Keratinocyte (primary cell): ENCODE data around the gene PHYH. TPM values are rescaled to one million over a fixed set of nuclear protein-coding genes. Genes with fewer than 3 reads are reported as not detected.

Experiments used
- DNase-seq: peaks from one replicate; pipeline ENCODE4 v3.0.0-alpha.2; 2011; ENCODE audit warnings: low read depth, missing footprints, low spot score
- FAIRE-seq: peaks from 2 replicates; lab custom pipeline; 2011; peaks lifted over from hg19 to GRCh38; lab: Jason Lieb, UNC
- H2AFZ ChIP-seq: 2 replicates; pipeline ENCODE4 v1.6.0; 2012; ENCODE audit warnings: low read length, control low read depth, inconsistent platforms; ENCODE audit not compliant: control insufficient read depth
- H3K27ac ChIP-seq: 2 replicates; pipeline ENCODE4 v1.5.1; 2011; ENCODE audit warnings: low read length; ENCODE audit not compliant: control insufficient read depth, insufficient read depth
- H3K27me3 ChIP-seq: 3 replicates; pipeline ENCODE4 v1.6.0; 2011; ENCODE audit warnings: low read length; ENCODE audit not compliant: control insufficient read depth, insufficient read depth; ENCODE audit errors: extremely low read depth
- H3K36me3 ChIP-seq, 2 experiments: 2 replicates in 1 of 2; 3 replicates in 1 of 2; pipeline ENCODE4 v1.5.1; 2011; ENCODE audit warnings: low read length in 2 of 2, mild to moderate bottlenecking in 1 of 2; ENCODE audit not compliant: control insufficient read depth in 2 of 2, insufficient read depth in 2 of 2; ENCODE audit errors: extremely low read depth in 1 of 2
- H3K4me1 ChIP-seq: 3 replicates; pipeline ENCODE4 v1.5.1; 2011; ENCODE audit warnings: low read length; ENCODE audit not compliant: control insufficient read depth, insufficient read depth; ENCODE audit errors: extremely low read depth
- H3K4me2 ChIP-seq: 3 replicates; pipeline ENCODE4 v1.6.0; 2011; ENCODE audit warnings: low read depth, low read length; ENCODE audit not compliant: control insufficient read depth, insufficient read depth; ENCODE audit errors: extremely low read depth
- H3K4me3 ChIP-seq, 3 experiments: fragments of 200-600 bp in 1 of 3; sonication (generic) in 1 of 3; 2 replicates in 2 of 3; 3 replicates in 1 of 3; pipeline ENCODE4 v1.5.1; 2011 to 2016; ENCODE audit warnings: low read length in 3 of 3, mild to moderate bottlenecking in 3 of 3, control low read depth in 2 of 3, inconsistent platforms in 1 of 3, low read depth in 1 of 3, mixed read lengths in 1 of 3, mixed run types in 1 of 3, moderate library complexity in 1 of 3; ENCODE audit not compliant: control insufficient read depth in 2 of 3, insufficient read depth in 2 of 3; ENCODE audit errors: extremely low read depth in 1 of 3
- H3K79me2 ChIP-seq: 2 replicates; pipeline ENCODE4 v1.6.0; 2012; ENCODE audit warnings: low read length; ENCODE audit not compliant: control insufficient read depth, insufficient read depth
- H3K9ac ChIP-seq: 3 replicates; pipeline ENCODE4 v1.6.0; 2011; ENCODE audit warnings: low read length; ENCODE audit not compliant: control insufficient read depth, insufficient read depth; ENCODE audit errors: extremely low read depth
- H3K9me1 ChIP-seq: 3 replicates; pipeline ENCODE4 v1.6.0; 2011; ENCODE audit warnings: low read length; ENCODE audit not compliant: control insufficient read depth, insufficient read depth; ENCODE audit errors: extremely low read depth
- H3K9me3 ChIP-seq: 2 replicates; pipeline ENCODE4 v1.5.1; 2012; ENCODE audit warnings: low read depth, low read length; ENCODE audit not compliant: control insufficient read depth
- H4K20me1 ChIP-seq: 3 replicates; pipeline ENCODE4 v1.6.0; 2011; ENCODE audit warnings: low read length; ENCODE audit not compliant: control insufficient read depth, insufficient read depth; ENCODE audit errors: extremely low read depth
- CTCF ChIP-seq, 3 experiments: IDR thresholded peaks in 1 of 3; conservative IDR thresholded peaks in 1 of 3; optimal IDR thresholded peaks in 1 of 3; 2 replicates in 2 of 3; 3 replicates in 1 of 3; pipeline versions ENCODE3 to v1.5.1; 2011; ENCODE audit warnings: low read length in 3 of 3, mild to moderate bottlenecking in 3 of 3, moderate library complexity in 2 of 3, control low read depth in 1 of 3, inconsistent platforms in 1 of 3; ENCODE audit not compliant: insufficient read depth in 2 of 3; ENCODE audit errors: extremely low read depth in 1 of 3
- EZH2 ChIP-seq: IDR thresholded peaks from one replicate; pipeline ENCODE4 v1.6.1; 2012; ENCODE audit warnings: inconsistent platforms, mild to moderate bottlenecking, low read length, moderate library complexity
- dilution Hi-C: fragments of 300-500 bp; cut with MboI; formaldehyde crosslinking; loops from one replicate; pipeline ENCODE4 v1.7.0; 2020; ENCODE audit warnings: low sequenced_read_pairs; ENCODE audit not compliant: extremely low pct_ligation_motif_present
- polyA plus RNA-seq, 5 experiments: library from polyadenylated mRNA; depleted of rRNA in 3 of 5; stranded (reverse) in 3 of 5; stranded (forward) in 1 of 5; unstranded in 1 of 5; fragments of >200 nt; gene quantifications; 1 replicate in 1 of 5; 2 replicates in 3 of 5; 3 replicates in 1 of 5; pipeline versions ENCODE4 v1.2.1 to v1.2.3, GENCODE V29; 2011 to 2012; ENCODE audit warnings: missing spikeins in 2 of 5, low read depth in 1 of 5, low replicate concordance in 1 of 5

The PHYH gene
- polyA plus RNA-seq, 1 donor (not counting 4 experiments of a cell fraction or from before 2014, with no cell fraction given) = 11.5 TPM

- H3K4me1 ChIP-seq = no peaks in the 10 kb centered on the region
- no peak overlapping the region for H3K4me3 ChIP-seq
- dilution Hi-C loops = no loop called here
- no peaks in the 10 kb centered on the region for H3K36me3 ChIP-seq
- no peaks in the 10 kb centered on the region for H3K27me3 ChIP-seq
- H3K9me1 ChIP-seq = no peaks in the 10 kb centered on the region
- H3K27ac ChIP-seq = no peak overlapping the region
- H4K20me1 ChIP-seq = no peaks in the 10 kb centered on the region
- H3K9me3 ChIP-seq = no peaks in the 10 kb centered on the region
- H2AFZ ChIP-seq = no peak overlapping the region
- H3K9ac ChIP-seq = no peak overlapping the region
- no peak for DNase-seq
- H3K4me2 ChIP-seq = no peak overlapping the region
- no peaks in the 10 kb centered on the region for H3K79me2 ChIP-seq
- FAIRE-seq = no peak
- TF ChIP-seq CTCF (optimal IDR thresholded peaks at IDR 0.05 in 1 of 3, IDR thresholded peaks at IDR 0.05 in 1 of 3, conservative IDR thresholded peaks at IDR 0.05 in 1 of 3; ENCODE audit: extremely low read depth in 1 of 3, insufficient read depth in 2 of 3, low read length in 3 of 3) = no peak
- no peak for TF ChIP-seq EZH2
These were observed 31.6 kb downstream of the PHYH start for GRCh38 chr10:13268310-13268709.

GRCh38 chr10:13263591-13263990, 36.3 kb downstream of the PHYH start:
- dilution Hi-C loops = no loop called here
- Histone ChIP-seq H3K4me3 (no peak overlapping the region), H4K20me1 (no peaks in the 10 kb centered on the region), H3K79me2 (no peaks in the 10 kb centered on the region), H3K4me1 (no peaks in the 10 kb centered on the region), H2AFZ (no peak overlapping the region), H3K9me1 (no peaks in the 10 kb centered on the region), H3K4me2 (no peak overlapping the region), H3K9ac (no peak overlapping the region), H3K27ac (no peak overlapping the region), H3K9me3 (no peaks in the 10 kb centered on the region), H3K27me3 (no peaks in the 10 kb centered on the region), H3K36me3 (no peaks in the 10 kb centered on the region)
- DNase-seq = no peak
- TF ChIP-seq EZH2 = no peak
- no peak for TF ChIP-seq CTCF (optimal IDR thresholded peaks at IDR 0.05 in 1 of 3, IDR thresholded peaks at IDR 0.05 in 1 of 3, conservative IDR thresholded peaks at IDR 0.05 in 1 of 3; ENCODE audit: extremely low read depth in 1 of 3, insufficient read depth in 2 of 3, low read length in 3 of 3)
- no peak for FAIRE-seq
